Muscle of back (tissue), 13 donors: Measurements from ENCODE around the gene AMIGO1. TPM values are rescaled to one million over a fixed set of nuclear protein-coding genes. Genes with fewer than 3 reads are reported as not detected.

Experiments used
- DNase-seq, 3 donors: peaks; one replicate each; pipeline versions ENCODE4 v3.0.0 to v3.0.0-alpha.2; 2013
- long read RNA-seq, 9 donors: transcript quantifications; one replicate each; lab custom pipeline, GENCODE V29; 2026
- polyA plus RNA-seq, 10 donors: library from polyadenylated mRNA; unstranded; fragments of 120-200 nt; gene quantifications; one replicate each; pipeline ENCODE4 v1.2.1, GENCODE V29; 2013; ENCODE audit not compliant: insufficient read length in 10 of 10

AMIGO1 gene, protein sequence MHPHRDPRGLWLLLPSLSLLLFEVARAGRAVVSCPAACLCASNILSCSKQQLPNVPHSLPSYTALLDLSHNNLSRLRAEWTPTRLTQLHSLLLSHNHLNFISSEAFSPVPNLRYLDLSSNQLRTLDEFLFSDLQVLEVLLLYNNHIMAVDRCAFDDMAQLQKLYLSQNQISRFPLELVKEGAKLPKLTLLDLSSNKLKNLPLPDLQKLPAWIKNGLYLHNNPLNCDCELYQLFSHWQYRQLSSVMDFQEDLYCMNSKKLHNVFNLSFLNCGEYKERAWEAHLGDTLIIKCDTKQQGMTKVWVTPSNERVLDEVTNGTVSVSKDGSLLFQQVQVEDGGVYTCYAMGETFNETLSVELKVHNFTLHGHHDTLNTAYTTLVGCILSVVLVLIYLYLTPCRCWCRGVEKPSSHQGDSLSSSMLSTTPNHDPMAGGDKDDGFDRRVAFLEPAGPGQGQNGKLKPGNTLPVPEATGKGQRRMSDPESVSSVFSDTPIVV
- 10 to 100 TPM in 6 of 10 donors, 1 to 10 TPM in 4; 8.8 to 16.9 (median 10.7) TPM for polyA plus RNA-seq
- long read RNA-seq, donor 1, full-length matches to known transcripts = 5 of 5 reads
- long read RNA-seq, donor 1, partial matches to known transcripts = 0 of 5 reads
- long read RNA-seq, donor 1, other reads (novel, unspliced or antisense) = 0 of 5 reads
- long read RNA-seq, donor 2, full-length matches to known transcripts = 6 of 6 reads
- long read RNA-seq, donor 2, partial matches to known transcripts = 0 of 6 reads
- long read RNA-seq, donor 2, other reads (novel, unspliced or antisense) = 0 of 6 reads
- long read RNA-seq, donor 3 = 0 reads
- long read RNA-seq, donor 4, full-length matches to known transcripts = 3 of 3 reads
- long read RNA-seq, donor 4, partial matches to known transcripts = 0 of 3 reads
- long read RNA-seq, donor 4, other reads (novel, unspliced or antisense) = 0 of 3 reads
- long read RNA-seq, donor 5, full-length matches to known transcripts = 7 of 7 reads
- long read RNA-seq, donor 5, partial matches to known transcripts = 0 of 7 reads
- long read RNA-seq, donor 5, other reads (novel, unspliced or antisense) = 0 of 7 reads
- long read RNA-seq, donor 6, full-length matches to known transcripts = 6 of 6 reads
- long read RNA-seq, donor 6, partial matches to known transcripts = 0 of 6 reads
- long read RNA-seq, donor 6, other reads (novel, unspliced or antisense) = 0 of 6 reads
- long read RNA-seq, donor 7 = 0 reads
- long read RNA-seq, donor 8, full-length matches to known transcripts = 3 of 3 reads
- long read RNA-seq, donor 8, partial matches to known transcripts = 0 of 3 reads
- long read RNA-seq, donor 8, other reads (novel, unspliced or antisense) = 0 of 3 reads
- long read RNA-seq, donor 9, full-length matches to known transcripts = 2 of 2 reads
- long read RNA-seq, donor 9, partial matches to known transcripts = 0 of 2 reads
- long read RNA-seq, donor 9, other reads (novel, unspliced or antisense) = 0 of 2 reads

DNA sequence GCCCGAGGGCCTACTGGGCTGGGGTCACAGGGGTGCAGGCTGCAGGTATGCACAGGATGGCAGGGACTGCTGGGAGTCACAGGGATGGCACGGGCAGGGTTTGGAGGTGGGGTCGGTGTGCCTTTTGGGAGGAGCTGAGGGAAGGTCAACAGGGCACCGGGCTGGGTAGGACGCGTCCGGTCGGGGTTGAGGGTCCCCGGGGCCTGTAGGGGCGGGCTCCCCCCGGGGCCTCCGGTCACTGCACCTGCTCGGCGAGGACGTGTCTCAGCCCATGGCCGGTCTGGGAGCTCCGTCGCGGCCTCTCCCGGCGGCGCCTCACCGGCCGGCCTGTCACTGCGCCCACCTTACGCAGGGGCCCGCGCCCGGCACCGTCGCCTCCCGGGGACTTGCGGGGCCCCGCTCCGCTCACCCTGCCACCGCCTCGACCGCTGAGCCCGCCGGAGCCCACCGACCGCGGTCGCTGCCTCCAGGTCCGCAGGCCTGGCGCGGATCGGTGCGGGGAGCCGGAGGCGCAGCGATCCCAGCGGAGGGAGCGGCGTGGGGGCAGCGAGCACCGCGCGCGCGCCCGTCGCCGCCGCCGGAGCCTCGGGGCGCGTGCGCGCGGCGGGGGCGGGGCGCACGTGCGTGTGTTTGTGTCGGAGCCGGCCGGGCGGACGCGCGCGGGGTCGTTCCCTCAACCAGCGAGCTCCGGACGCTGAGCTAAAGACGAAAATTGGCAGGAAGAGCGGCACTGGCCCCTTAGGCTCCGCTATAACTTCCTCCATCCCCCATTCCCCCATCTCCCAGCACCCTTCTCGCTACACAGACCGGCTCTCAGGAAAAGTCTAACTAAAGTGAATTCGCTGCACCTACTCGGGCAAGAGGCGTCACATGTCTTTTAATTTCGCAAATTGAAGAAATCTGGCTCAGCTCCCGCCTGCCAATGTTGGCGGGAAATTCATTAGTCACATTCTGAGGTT, at the start of gene AMIGO1:
TSS of gene AMIGO1 (minus strand) at position 552 of the 959 bp plus-strand sequence. CDS start 815 bp downstream, outside the sequence.
- DNase-seq = peak; percentile 62 to 90 (median 85)

DNA sequence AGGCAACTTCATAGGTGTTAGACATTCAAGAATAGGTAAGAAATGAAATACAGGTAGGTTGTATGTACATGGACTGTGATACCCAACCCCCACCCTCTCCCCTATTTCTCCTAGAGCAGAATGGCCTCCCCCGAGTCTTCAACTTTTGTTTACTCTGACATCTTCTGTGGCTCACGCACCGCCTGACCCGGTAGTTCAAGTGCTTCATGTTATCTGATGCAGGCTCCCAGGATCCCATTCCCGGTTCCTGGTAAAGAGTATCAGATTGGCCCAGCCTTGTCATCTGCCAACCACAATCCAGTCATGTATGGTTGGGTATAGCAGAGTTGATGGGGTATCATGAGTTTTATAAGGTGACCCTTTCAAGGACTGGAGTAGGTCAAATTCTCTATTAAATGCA, 48.0 kb upstream of the AMIGO1 start:
- DNase-seq = no peak

DNA sequence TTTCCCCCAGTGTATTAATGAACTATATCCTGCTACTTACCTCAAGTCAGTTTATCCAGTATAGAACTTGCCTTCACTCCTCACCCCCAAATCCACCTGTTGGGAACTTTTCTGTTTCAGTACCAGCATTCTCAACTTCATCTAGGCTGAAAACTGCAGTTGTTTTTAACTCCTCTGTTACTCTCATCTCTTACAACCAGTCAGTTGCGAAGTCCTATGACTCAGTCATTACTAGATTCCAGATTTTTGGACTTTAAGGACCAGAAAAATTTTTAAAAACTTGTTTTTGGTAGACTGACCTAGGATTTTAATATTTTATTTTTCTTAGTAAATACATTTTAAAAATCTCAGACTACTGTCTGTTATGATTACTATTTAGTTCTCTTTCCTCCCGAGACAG, 47.0 kb upstream of the AMIGO1 start:
- DNase-seq = no peak

GRCh38 chr1:109548321-109549267, 39.1 kb upstream of the AMIGO1 start, which contains the start of gene GNAI3:
GNAI3 (plus strand) TSS chr1:109548615; CDS start chr1:109548721, 106 bp downstream.
- peak; percentile 96 to 99 (median 98) for DNase-seq

- peak in 1 of 3 donors; percentile 46 for DNase-seq
These were observed 38.2 kb upstream of the AMIGO1 start for GRCh38 chr1:109547463-109548320.

DNA sequence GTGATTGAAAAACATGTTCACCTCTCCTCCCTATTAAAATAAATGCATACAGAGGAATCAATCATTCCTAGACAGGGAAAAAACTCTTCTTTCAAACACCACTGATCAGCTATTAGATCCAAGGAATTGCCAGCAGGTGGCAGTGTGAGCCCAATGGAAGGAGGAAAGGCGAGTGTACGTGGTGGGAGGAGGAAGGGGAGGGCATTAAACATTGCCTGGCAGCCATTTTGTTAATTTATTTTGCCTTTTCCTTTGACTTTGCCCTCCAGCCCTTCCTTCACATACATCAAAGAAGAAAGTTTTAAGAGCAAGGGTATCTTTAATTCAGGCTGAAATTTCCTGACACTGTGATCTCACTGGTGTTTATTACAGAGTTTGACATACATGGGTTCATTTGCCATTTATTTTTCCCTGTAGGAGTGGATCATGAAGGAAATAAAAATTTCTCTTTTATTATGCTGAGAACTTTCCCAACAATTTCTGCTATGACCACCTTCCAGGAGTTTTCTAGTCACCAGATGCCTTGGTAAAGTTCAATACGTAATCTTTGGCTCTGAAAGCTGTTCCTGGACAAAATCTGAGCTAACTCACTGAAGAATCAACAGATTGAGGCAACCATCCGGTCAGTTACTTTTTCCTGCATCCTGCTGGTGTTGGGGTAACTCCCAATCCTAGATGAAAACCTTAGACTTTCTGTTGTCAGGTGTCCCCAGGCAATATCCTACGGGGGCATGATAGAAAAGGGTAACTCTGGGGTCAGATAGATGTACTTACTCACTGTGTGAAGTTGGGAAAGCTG, 37.0 kb upstream of the AMIGO1 start:
- DNase-seq = peak; percentile 90 to 95 (median 92)

GRCh38 chr1:109543988-109544735, 34.6 kb upstream of the AMIGO1 start:
- DNase-seq = no peak

GRCh38 chr1:109543283-109543987, 33.9 kb upstream of the AMIGO1 start:
- DNase-seq = no peak

GRCh38 chr1:109542657-109543056, 33.1 kb upstream of the AMIGO1 start:
- DNase-seq = no peak

GRCh38 chr1:109541102-109541501, 31.6 kb upstream of the AMIGO1 start:
- no peak for DNase-seq

- DNase-seq = no peak
These were observed 30.1 kb upstream of the AMIGO1 start, which contains the start of gene GPR61 for GRCh38 chr1:109539676-109540075. GPR61 (plus strand) TSS chr1:109539872; CDS start chr1:109543023, 3,151 bp downstream.

- DNase-seq = no peak
These were observed 29.5 kb upstream of the AMIGO1 start for GRCh38 chr1:109538827-109539555.

DNA sequence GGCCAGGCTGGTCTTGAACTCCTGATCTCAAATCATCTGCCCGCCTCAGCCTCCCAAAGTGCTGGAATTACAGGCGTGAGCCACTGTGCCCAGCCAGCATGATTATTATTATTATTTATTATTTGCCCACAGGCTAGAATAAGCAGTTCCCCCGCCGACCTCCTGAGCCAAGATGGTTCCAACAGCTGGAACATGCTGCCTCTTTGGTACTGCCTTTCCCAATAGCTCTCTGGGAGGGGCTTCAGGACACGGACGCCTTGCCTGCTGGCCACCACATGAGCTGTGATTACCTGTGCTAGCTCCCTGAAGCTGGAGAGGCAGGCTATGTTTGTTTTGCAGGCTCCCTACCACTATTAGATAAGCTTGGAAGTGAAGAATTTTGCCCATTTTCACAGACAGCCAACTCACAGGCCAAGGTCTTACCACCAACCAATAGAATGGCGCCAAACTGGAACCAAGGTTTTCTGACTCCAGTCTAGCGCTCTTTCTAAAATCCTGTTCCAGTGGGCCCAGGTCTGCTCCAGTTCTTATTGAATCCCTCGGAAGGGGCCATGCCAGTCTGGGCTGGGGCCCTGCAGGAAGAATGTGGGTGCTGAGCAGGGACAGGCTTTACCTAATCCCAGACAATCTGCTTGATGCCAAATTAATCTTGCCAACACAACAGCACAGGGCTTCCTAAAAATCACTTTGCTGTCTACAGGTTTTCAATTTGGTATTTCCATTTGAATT, 28.1 kb upstream of the AMIGO1 start:
- no peak for DNase-seq

- DNase-seq = peak; percentile 49 to 80 (median 65)
These were observed 26.5 kb upstream of the AMIGO1 start for GRCh38 chr1:109535971-109536491.
